CD4-positive, alpha-beta T cell treated with Interleukin-15 for 1 hour (primary cell): ENCODE data around the gene SMYD3.

Experiments
- DNase-seq: peaks from one replicate; pipeline ENCODE4 v3.0.0-alpha.2; 2020

Gene SMYD3

GRCh38 chr1:245875581-245876261 lies 631.4 kb downstream of the SMYD3 start:
- no peak for DNase-seq

- DNase-seq = no peak
Measured at GRCh38 chr1:245874942-245875580, 632.0 kb downstream of the SMYD3 start.

- no peak for DNase-seq
Measured at GRCh38 chr1:245873883-245874671, 633.0 kb downstream of the SMYD3 start.

DNA sequence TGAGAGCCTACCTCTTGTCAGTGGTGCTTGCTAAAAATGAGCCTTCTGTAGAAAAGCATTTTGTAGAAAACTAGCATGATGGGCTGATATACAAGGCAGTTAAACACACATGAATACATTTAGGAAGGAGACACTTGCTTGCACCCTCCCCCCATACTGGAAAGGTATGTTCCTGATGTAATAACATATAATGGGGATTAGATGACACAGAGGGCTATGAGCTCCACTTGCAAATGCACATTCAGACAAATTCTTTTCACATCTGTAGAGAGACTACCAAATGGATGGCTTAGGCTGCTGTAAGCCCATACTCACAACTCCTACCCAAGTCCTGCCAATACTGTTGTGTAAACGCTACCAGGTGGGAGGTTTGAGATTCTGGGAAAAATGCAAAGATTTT lies 634.0 kb downstream of the SMYD3 start:
- no peak for DNase-seq

GRCh38 chr1:245872475-245872874 lies 634.6 kb downstream of the SMYD3 start:
- no peak for DNase-seq

DNA sequence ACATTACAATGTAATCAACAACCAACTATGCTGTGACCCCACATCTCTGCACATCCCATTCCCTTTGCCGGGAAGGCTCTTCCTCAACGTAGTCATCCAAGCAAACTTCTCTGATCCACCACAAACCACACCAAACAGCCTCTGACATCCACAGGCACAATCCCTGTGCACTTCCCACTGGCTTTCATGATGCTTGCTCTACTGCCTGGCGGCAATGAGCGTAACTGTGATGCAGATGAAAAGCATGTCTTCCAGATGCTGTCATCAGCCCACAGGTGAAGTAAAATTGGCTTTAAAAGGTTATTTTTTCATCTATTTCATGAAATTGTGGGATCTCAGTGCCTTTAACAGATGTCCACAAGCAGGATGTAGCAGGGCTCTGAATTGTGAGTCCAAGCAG lies 635.2 kb downstream of the SMYD3 start:
- no peak for DNase-seq

DNA sequence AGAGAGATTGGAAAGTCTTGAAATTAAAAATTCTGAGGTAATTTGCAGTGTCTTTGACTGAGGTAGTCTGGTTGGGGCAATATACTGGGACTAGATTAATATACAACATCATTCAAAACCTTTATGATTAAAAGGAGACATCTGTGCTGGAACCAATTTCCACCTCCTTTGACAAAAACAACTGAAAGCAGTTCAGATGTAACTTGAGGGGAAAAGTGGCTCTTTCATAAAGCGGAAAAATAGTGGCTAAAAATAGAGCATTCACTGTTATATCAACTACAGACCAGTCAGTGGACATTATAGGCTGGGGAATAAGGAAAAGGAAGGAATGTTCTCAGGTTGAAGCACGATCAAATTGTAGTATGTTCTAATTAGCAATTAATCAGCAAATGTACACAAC lies 635.9 kb downstream of the SMYD3 start:
- DNase-seq = no peak

- DNase-seq = no peak
Measured at GRCh38 chr1:245870698-245871097, 636.4 kb downstream of the SMYD3 start.

DNA sequence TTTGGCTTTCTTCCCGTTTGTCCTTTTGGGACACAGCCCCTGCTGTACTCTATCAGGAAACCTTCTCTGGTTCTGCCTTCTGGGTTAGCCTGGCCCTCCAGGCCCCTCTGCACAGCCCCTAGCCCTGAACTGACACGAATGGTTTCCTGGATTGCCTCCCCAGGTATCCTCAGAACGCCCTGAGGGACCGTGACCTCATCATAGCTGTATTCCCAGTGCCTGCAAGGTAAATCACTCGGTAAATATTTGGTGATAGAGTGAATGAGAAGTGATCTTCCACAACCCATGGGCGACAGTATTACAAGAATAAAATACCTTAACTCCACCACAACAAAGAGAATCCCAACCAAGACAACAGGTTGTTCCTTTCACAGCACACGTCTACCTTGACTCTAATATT lies 637.2 kb downstream of the SMYD3 start:
- no peak for DNase-seq

GRCh38 chr1:245867738-245868137 lies 639.3 kb downstream of the SMYD3 start:
- DNase-seq = no peak

DNA sequence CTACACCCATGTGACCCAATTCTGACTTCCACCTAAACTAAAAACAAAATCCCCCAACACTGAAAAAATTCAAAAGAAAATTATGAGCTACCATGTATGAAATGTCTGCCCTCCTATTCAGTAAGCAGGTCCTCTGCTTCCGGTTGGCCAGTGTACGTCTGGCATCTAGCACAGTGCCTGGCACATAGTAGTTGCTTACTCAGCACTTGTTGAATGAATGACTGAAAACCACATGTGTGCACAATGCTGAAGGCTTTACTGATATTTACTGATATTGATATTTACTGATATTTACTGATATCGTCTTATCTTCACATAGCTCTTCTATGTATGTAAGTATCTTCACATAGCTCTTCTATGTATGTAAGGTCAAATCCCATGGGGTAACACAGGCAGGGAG lies 642.2 kb downstream of the SMYD3 start:
- DNase-seq = no peak

DNA sequence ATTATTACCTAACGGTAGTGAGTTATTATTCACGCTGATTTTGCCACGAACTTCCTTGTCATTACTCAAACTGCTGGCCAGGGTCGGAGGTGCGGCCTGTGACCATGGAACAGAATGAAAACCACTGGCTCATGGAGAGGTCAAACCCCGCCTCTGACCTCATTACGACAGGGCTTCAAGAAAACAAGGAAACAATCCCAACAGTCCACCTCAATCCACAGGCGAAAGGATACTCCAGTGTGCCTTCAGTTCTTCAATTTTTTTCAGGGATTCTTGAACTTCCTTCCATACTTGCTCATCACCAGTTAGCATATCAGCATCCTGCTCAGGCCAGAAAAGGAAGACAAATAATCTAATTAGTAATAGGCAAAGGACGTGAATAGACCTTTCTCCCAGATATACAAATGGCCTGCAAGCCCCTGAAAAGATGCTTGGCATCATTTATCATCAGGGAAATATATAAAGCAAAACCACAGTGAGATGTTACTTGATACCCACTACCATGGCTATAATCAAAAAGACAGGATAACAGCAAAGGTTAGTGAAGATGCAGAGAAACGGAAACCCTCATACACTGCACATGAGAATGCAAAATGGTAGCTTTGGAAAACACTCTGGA lies 643.4 kb downstream of the SMYD3 start:
- DNase-seq = no peak

- DNase-seq = no peak
Measured at GRCh38 chr1:245862812-245863540, 644.1 kb downstream of the SMYD3 start.

DNA sequence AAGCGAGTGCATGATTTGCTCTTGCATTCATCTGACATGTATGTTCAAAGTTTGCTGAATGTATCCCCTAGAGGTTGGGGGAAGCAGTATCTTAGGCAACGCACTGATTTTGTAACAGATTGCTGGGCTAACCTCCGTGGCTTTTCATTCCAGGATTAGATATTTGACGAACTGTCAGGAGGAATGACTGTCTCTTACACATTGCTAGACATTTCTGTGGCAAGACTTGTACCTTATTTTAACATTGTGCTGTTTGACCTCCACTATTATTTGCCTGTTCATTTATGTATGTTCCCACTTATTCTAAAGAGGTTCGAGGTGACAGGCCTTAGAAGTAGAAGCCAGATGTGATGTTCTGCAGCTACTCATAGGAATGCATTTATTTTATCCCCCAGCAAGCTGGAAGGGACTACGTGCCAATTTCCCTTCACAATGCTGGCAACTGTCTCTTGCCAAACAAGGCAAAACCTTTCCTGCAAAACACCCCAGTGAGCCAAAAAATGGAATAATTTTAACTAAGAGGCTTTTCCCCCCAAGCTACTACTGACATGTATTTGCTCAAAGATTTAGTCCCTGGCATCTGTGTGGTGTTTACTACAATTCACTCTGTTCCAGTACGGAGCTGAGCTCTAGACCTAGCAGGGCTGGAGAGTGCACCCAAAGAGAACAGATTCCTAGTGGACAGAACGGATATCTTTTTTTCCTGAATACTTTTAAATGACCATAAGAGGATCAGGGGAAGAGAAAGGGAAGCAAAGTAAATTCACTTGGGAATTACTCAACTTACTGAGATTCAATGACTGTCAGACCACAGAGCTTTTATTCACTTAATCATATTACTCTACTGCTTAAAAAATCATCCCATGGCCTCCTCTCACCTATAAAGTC lies 646.2 kb downstream of the SMYD3 start:
- no peak for DNase-seq

DNA sequence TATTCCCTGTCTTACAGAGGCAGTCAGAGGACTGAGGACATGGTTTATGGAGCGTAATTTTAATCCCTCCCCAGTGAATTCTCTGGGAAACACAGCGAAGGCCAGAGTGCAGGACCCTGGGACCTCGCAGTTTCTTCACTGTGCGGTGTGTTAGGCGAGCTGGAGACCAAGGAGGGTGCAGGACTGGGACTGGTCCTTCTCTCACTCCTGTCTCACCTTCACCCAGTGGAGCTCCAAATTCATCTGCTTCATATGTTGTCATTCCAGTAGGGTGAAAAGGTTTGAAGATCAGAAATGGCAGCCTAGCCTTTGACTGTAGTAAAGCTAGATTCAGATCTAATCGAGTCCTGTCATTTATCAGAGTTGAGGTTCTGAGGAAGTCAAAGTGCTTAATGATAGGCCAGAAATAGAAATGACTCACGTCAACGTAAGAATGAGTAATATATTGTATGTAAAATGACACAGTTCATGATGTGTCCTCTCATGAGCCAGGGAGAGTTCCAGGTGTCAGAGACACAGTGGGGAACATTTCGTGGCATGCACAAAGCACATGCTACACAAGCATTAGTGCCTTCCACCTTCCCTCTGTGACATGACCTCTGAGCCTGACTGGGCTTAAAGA lies 647.5 kb downstream of the SMYD3 start:
- DNase-seq = no peak

GRCh38 chr1:245858722-245859492 lies 648.2 kb downstream of the SMYD3 start:
- no peak for DNase-seq

- DNase-seq = no peak
Measured at GRCh38 chr1:245858022-245858721, 648.9 kb downstream of the SMYD3 start.

DNA sequence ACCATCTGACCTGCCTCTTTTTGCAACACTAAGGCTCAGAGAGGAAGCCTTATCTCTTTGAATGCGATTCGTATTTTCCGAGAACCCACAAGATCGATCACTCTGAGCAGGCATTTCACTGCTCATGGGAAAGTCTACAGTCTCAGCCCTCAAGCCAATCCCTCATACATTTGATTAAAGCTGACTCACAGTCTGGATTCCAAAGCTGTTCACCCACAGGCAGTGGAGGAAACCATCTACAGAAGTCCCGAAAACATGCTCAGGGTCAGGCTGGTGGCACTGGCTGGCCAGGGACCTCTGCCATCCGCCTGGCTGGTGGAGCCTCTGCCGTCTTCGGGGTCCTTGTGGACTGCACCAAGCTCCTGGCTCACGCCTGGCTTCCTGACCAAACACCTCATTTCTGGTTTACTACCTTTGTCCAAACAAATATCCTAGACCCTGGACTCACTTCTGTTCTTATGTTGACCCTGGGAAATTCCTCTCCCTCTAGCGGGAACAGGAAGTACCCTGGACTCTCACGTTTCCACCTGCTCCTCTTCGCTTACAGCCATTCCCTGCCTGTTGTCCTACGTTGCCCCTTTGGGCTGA lies 650.0 kb downstream of the SMYD3 start:
- DNase-seq = no peak
